Astrocyte (in vitro differentiated cells and primary cell): ENCODE data around the gene TRMT44.

Source experiments
- CTCF ChIP-seq: IDR thresholded peaks from 2 replicates; pipeline ENCODE4 v1.5.1; 2011; ENCODE audit warnings: low read depth, mild to moderate bottlenecking, inconsistent platforms, low read length, moderate library complexity; ENCODE audit not compliant: insufficient read depth
- EZH2 ChIP-seq: IDR thresholded peaks from 2 replicates; pipeline ENCODE4 v1.6.1; 2012; ENCODE audit warnings: mild to moderate bottlenecking, low read length, inconsistent platforms; ENCODE audit not compliant: insufficient read depth

GRCh38 chr4:8477095-8477635 is 36.6 kb downstream of the TRMT44 start:
- no peak for TF ChIP-seq CTCF
- TF ChIP-seq EZH2 = no peak
